ENCODE data around the gene ZNF385B.

GRCh38 chr2:179860255-179861026, 971 bp downstream of the ZNF385B start:
- TF ChIP-seq NR2F1 (conservative IDR thresholded peaks at IDR 0.05) (no peak), CTCF (IDR thresholded peaks at IDR 0.05 in 2 of 3, conservative IDR thresholded peaks at IDR 0.05 in 1 of 3; ENCODE audit: control insufficient read depth in 2 of 3, extremely low read depth in 1 of 3, insufficient read depth in 1 of 3, low read depth in 3 of 3, low read length in 3 of 3) (no peak), SMAD5 (IDR thresholded peaks at IDR 0.05; ENCODE audit: low read depth) (no peak)
